ENCODE results near the gene KRTAP9-7.

KRTAP9-7 gene

GRCh38 chr17:41324180-41325075, 48.9 kb downstream of the KRTAP9-7 start:
- no peaks in the 10 kb centered on the region for H3K27me3 ChIP-seq
- intact Hi-C loops (cut with DNase I; ENCODE audit: low total_unique reads), result loop anchor here (10.0 kb wide), 1 partner anchor 410 kb away; no protein-coding TSS in a partner anchor
- TF ChIP-seq CTCF (IDR thresholded peaks at IDR 0.05), result no peak
- no peaks in the 10 kb centered on the region for H3K9me3 ChIP-seq
- no peak overlapping the region for H3K4me3 ChIP-seq
- no peak for DNase-seq
- no peaks in the 10 kb centered on the region for H3K36me3 ChIP-seq
- no peaks in the 10 kb centered on the region for H3K4me1 ChIP-seq
- no peak overlapping the region for H3K27ac ChIP-seq

DNA sequence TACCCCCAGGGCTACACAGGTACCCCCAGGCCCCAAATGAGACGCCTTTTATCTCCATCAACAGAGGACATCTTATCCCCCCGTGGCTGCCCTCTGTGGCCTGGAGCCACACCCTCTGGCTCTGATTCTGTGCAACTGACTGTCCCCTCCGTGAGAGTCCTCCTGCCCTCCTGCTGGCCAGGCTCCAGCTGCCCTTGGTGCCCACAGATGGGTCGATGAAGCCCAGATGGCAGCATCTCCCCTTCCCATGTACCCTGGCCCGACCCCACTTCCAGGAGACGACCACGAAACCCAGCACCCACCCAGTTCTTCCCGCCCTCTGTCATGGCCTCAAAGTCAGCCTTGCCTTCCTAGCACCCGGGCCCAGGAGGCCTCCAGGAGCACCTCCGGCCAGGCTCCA, 49.6 kb downstream of the KRTAP9-7 start:
- Histone ChIP-seq H3K4me1 (no peaks in the 10 kb centered on the region), H3K27ac (no peak overlapping the region), H3K27me3 (no peaks in the 10 kb centered on the region), H3K9me3 (no peaks in the 10 kb centered on the region), H3K4me3 (no peak overlapping the region), H3K36me3 (no peaks in the 10 kb centered on the region)
- intact Hi-C loops (cut with DNase I; ENCODE audit: low total_unique reads), result loop anchor here (10.0 kb wide), 1 partner anchor 410 kb away; no protein-coding TSS in a partner anchor
- DNase-seq, result no peak
- TF ChIP-seq CTCF (IDR thresholded peaks at IDR 0.05), result no peak

- no peak overlapping the region for H3K4me3 ChIP-seq
- H3K4me1 ChIP-seq, result no peaks in the 10 kb centered on the region
- H3K27ac ChIP-seq, result no peak overlapping the region
- TF ChIP-seq CTCF (IDR thresholded peaks at IDR 0.05), result no peak
- H3K9me3 ChIP-seq, result no peaks in the 10 kb centered on the region
- no peaks in the 10 kb centered on the region for H3K36me3 ChIP-seq
- intact Hi-C loops (cut with DNase I; ENCODE audit: low total_unique reads), result loop anchor here (10.0 kb wide), 1 partner anchor 411 kb away; no protein-coding TSS in a partner anchor
- no peak for DNase-seq
- H3K27me3 ChIP-seq, result no peaks in the 10 kb centered on the region
These were observed 50.1 kb downstream of the KRTAP9-7 start for GRCh38 chr17:41325611-41326010.

All from tibial artery (tissue), 4 donors.